ENCODE results near the gene PAPOLA.

DNA sequence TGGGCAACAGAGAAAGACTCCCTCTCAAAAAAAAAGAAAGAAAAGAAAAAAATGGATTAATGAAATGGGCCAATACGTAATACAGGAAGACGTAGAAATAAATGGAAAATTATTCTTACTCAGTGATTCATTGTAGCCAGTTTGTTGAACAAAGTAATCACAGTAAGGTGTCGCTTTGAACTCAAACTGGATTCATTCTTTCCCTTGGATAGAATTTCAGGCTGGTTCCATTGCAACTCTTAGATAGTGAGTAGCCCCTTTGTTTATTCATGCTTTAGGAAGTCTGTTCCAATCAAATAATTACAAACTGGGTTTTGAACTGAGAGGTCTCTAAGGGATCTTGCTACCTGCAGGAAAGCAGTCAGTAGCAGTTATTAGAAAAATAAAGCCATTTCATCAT, 42.3 kb upstream of the PAPOLA start:
- TF ChIP-seq ZNF140 (tag by site-specific recombination; IDR thresholded peaks at IDR 0.05) (no peak), ZNF76 (tag by site-specific recombination; IDR thresholded peaks at IDR 0.05; ENCODE audit: borderline replicate concordance, low read depth) (no peak), ZNF324 (tag by site-specific recombination; IDR thresholded peaks at IDR 0.05) (no peak), ZNF514 (tag by site-specific recombination; IDR thresholded peaks at IDR 0.05) (no peak), HOXA7 (CRISPR knock-in tag; IDR thresholded peaks at IDR 0.05; ENCODE audit: borderline replicate concordance) (no peak), ZBTB7A (tag by site-specific recombination; IDR thresholded peaks at IDR 0.05; ENCODE audit: low read depth) (no peak), FEZF1 (tag by site-specific recombination; IDR thresholded peaks at IDR 0.05) (no peak), ZNF16 (tag by site-specific recombination; IDR thresholded peaks at IDR 0.05; ENCODE audit: low read depth) (no peak)
- TF ChIP-seq, protein P1, sequence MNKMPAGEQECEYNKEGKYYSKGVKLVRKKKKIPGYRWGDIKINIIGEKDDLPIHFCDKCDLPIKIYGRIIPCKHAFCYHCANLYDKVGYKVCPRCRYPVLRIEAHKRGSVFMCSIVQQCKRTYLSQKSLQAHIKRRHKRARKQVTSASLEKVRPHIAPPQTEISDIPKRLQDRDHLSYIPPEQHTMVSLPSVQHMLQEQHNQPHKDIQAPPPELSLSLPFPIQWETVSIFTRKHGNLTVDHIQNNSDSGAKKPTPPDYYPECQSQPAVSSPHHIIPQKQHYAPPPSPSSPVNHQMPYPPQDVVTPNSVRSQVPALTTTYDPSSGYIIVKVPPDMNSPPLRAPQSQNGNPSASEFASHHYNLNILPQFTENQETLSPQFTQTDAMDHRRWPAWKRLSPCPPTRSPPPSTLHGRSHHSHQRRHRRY (tag by site-specific recombination; IDR thresholded peaks at IDR 0.05) = no peak
- TF ChIP-seq, protein P2, sequence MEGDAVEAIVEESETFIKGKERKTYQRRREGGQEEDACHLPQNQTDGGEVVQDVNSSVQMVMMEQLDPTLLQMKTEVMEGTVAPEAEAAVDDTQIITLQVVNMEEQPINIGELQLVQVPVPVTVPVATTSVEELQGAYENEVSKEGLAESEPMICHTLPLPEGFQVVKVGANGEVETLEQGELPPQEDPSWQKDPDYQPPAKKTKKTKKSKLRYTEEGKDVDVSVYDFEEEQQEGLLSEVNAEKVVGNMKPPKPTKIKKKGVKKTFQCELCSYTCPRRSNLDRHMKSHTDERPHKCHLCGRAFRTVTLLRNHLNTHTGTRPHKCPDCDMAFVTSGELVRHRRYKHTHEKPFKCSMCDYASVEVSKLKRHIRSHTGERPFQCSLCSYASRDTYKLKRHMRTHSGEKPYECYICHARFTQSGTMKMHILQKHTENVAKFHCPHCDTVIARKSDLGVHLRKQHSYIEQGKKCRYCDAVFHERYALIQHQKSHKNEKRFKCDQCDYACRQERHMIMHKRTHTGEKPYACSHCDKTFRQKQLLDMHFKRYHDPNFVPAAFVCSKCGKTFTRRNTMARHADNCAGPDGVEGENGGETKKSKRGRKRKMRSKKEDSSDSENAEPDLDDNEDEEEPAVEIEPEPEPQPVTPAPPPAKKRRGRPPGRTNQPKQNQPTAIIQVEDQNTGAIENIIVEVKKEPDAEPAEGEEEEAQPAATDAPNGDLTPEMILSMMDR (tag by site-specific recombination; IDR thresholded peaks at IDR 0.05) = no peak
- TF ChIP-seq, protein P3, sequence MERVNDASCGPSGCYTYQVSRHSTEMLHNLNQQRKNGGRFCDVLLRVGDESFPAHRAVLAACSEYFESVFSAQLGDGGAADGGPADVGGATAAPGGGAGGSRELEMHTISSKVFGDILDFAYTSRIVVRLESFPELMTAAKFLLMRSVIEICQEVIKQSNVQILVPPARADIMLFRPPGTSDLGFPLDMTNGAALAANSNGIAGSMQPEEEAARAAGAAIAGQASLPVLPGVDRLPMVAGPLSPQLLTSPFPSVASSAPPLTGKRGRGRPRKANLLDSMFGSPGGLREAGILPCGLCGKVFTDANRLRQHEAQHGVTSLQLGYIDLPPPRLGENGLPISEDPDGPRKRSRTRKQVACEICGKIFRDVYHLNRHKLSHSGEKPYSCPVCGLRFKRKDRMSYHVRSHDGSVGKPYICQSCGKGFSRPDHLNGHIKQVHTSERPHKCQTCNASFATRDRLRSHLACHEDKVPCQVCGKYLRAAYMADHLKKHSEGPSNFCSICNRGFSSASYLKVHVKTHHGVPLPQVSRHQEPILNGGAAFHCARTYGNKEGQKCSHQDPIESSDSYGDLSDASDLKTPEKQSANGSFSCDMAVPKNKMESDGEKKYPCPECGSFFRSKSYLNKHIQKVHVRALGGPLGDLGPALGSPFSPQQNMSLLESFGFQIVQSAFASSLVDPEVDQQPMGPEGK (tag by site-specific recombination; IDR thresholded peaks at IDR 0.05) = no peak

Data from HEK293 (cell line).